Measurements from ENCODE around the gene PROK1.

PROK1 gene

GRCh38 chr1:110490791-110491451 lies 40.0 kb downstream of the PROK1 start:
- DNase-seq: no peak

DNA sequence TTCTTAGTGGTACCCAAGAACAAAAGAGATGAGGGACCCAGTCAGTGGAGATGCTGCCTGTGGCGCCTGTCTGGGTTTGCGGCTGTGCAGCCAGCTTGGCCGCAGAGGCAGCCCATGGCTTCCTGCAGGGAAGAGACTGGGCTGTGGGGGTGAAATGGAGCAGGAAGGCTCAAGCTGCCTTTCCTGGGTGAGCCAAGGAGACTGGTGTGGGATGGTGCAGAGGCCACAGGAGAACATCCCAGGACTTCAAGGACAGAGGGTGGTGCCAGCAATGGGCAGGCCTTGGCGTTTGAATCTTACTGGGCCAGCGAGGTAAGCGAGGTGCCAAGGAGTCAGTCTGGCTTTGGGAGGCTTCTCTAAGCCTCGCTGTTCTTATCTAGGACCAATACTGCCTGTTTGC lies 41.6 kb downstream of the PROK1 start:
- no peak for DNase-seq

DNA sequence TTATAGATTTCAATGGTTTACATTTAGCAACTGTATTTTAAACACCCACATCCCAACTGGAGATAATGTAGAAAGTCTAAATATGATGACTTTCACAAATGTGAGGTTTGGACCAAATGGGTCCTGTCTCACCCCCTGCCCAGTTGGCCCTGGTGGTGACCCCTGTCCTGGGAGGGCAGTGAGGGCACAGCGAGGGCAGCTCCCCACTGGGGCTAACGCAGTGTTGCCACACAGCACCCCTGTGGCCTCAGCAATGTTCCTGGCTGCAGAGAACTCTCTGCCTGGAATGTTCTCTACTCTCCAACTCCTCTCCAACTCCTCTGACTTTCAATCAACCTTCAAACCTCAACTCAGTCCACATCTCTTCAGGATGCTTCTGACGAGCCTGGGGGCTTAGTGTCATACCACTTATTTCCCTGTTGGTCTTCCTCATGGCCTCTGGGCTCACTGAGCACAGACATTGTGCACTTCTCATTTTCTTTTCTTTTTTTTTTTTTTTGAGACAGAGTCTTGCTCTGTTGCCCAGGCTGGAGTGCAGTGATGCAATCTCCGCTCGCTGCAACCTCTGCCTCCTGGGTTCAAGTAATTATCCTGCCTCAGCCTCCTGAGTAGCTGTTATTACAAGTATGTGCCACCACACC lies 42.2 kb downstream of the PROK1 start:
- no peak for DNase-seq

DNA sequence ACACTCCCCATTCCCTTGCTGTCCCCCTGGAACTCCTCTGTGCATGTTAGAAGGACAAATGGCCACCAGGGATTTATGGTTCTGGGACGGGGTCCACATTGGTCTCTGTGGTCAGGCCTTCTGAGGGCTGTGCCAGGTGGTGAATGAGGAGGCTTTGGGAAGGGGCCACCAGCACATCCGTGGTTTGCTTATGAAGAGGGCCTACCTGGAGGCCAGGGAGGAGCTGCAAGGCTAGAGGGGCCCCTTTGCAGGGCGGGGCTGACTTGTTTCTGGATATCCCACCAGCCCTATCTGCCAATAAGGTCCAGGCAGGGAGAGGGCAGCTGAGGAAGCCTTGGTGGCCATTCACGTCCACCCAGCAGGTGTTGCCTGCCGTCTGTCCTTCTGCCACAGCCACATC lies 43.1 kb downstream of the PROK1 start:
- no peak for DNase-seq

DNA sequence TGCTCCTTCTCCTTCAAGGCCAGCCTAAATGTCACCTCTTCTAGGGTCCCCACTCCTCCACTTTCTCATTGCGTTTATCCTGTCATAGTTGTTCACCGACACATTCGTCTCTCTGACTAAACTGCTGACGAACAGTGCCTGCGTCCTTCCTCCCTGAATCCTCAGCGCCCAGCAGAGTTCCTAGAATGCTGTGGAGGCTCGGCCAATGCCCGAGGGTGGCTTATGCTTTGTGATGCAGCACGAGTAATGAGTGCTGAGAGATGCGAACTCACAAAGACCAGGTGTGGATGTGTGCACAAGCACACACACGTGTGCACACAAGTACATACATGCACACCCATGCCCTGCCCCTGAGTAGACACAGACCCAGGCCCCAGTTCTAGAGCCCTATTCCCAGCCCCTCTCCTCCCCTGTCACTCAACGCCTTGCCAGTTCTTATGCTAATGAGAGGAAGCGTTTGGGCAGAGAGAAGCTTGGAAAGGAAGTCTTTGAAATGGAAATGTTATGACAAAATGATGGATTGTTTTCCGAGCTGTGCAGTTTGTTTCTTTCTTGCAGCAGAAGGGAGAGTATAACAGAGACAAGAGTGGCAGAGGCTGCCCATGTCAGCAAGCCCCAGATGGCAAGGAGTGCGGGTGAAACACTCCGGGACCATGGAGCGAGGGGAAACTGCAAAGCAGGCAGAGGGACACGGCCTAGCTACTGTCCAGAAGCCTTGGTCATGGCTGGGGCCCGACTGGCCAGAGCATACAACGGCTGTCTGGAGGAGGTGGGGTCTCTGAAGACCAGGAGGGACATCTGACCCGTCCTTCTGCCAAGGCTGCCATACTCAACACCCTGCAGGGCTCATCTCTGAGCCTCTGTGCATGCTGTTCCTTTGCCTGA lies 43.8 kb downstream of the PROK1 start:
- DNase-seq: no peak

- DNase-seq: peak; percentile 63
Measured at GRCh38 chr1:110495926-110496600, 45.1 kb downstream of the PROK1 start.

- DNase-seq: no peak
Measured at GRCh38 chr1:110498270-110498669, 47.3 kb downstream of the PROK1 start.

DNA sequence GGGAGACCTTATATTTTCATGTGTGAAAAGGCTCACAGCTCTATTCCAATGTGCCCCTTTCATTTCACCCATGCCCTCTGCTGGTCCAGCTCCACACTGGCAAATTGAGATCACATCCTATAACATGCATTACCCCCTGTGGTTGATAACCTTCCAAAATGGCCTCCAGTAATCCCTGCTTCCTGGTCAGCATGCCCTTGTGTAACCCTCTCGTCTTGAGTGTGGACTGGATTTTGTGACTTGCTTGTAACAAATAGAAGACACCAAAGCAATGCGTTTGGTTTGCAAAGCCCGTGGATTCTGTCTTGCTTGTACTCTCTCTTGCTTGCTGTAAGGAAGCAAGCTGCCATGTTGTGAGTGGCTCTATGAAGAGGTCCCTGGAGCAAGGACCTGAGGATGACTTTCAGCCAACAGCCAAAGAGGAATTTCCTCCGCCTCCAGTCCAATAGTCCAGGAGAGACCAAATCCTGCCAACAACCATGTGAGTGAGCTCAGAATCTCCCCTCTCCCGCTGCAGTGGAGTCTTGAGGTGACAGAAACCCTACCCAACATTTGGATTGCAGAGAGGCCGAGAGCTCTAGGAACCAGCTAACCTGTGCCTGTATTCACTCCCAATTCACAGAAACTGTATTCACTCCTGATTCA lies 50.7 kb downstream of the PROK1 start:
- DNase-seq: no peak

DNA sequence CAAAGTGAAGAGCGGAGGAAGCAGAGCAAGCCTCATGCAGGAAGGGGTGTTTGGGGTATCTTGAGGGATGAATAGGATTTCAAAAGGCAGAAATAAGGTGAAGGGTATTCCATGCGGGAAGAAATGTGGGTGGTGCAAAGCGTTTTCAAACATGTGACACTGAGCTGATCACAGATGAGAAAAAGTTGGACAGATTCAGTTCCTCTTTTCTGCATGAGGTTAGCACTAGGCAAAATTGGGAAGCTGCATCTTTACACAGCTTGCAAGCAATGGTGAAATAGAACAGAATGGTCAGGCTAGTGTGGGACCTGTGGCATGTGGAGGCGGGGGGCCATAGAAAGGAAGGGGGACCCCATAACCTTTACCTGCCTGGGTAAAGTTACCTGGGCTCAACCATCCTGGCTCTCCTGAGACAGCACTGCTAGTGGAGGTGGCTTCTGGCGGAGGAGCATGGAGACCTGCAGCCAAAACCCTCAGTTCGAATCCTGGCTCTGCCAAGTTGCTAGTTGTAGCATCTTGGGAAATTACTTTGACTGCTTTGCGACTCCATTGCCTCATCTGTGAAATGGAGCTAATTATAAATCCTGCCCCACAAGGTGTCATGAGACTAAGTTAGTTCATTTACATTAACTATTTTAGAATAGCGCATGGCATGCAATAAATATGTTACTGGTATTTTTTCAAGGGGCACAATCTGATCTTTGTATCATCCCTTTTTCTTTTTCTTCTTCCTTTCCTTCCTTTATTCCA lies 51.6 kb downstream of the PROK1 start:
- no peak for DNase-seq

- no peak for DNase-seq
Measured at GRCh38 chr1:110503471-110503870, 52.5 kb downstream of the PROK1 start.

GRCh38 chr1:110504226-110504625 lies 53.3 kb downstream of the PROK1 start:
- no peak for DNase-seq

- no peak for DNase-seq
Measured at GRCh38 chr1:110505596-110505995, 54.6 kb downstream of the PROK1 start.

DNA sequence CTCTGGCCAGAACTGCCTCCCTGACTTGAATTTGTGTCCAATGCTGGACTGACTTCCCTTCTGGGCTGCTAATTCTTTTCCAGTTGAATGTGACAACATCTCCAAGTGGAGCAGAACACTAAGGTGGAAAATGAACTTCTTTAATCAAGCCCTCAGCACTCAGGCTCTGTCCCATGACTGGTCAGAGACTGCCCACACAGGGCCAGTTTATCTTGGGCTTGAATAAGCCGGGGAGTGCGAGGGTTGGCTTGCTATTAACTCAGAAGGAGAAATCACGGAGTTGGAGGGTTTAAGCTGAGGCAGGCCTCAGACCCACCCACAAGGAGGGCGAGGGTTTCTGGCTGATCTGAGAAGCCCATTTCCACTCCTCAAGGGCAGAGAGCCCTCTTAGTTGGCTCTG lies 55.6 kb downstream of the PROK1 start:
- no peak for DNase-seq
